GM18873 (cell line): ENCODE results near the gene SPI1.
A peak's percentile ranks its signal among the peaks of the same experiment; 100 is the strongest.

ENCODE experiments used
- ATAC-seq: cut with Tn5 transposase; IDR thresholded peaks from one replicate; pipeline ENCODE4 v1.9.1; 2021; ENCODE audit warnings: mild to moderate bottlenecking, moderate library complexity, moderate number of reproducible peaks; ENCODE audit not compliant: unreplicated experiment, low FRiP score

The SPI1 gene

GRCh38 chr11:47407746-47408590 lies 29.6 kb upstream of the SPI1 start, which contains the start of gene SLC39A13:
SLC39A13 (plus strand) TSS chr11:47408590; CDS start chr11:47410095, 1,505 bp downstream.
- peak; percentile 76 for ATAC-seq

- no peak for ATAC-seq
Measured at GRCh38 chr11:47406896-47407745, 28.8 kb upstream of the SPI1 start.

- ATAC-seq: no peak
Measured at GRCh38 chr11:47403571-47403970, 25.2 kb upstream of the SPI1 start.

- no peak for ATAC-seq
Measured at GRCh38 chr11:47403135-47403534, 24.8 kb upstream of the SPI1 start.

GRCh38 chr11:47400768-47401279 lies 22.5 kb upstream of the SPI1 start:
- ATAC-seq: peak; percentile 71

- ATAC-seq: peak; percentile 25
Measured at GRCh38 chr11:47399860-47400767, 21.8 kb upstream of the SPI1 start.

- ATAC-seq: no peak
Measured at GRCh38 chr11:47398551-47398950, 20.2 kb upstream of the SPI1 start.

GRCh38 chr11:47398011-47398410 lies 19.7 kb upstream of the SPI1 start:
- no peak for ATAC-seq

- no peak for ATAC-seq
Measured at GRCh38 chr11:47396049-47396320, 17.6 kb upstream of the SPI1 start.

- no peak for ATAC-seq
Measured at GRCh38 chr11:47395223-47396048, 17.1 kb upstream of the SPI1 start.

- ATAC-seq: no peak
Measured at GRCh38 chr11:47394322-47395222, 16.2 kb upstream of the SPI1 start.

- ATAC-seq: no peak
Measured at GRCh38 chr11:47394050-47394321, 15.6 kb upstream of the SPI1 start.

- no peak for ATAC-seq
Measured at GRCh38 chr11:47393163-47394049, 15.1 kb upstream of the SPI1 start.

- ATAC-seq: no peak
Measured at GRCh38 chr11:47392546-47393162, 14.3 kb upstream of the SPI1 start.

GRCh38 chr11:47391711-47392432 lies 13.5 kb upstream of the SPI1 start:
- ATAC-seq: no peak

GRCh38 chr11:47391077-47391583 lies 12.8 kb upstream of the SPI1 start:
- no peak for ATAC-seq

GRCh38 chr11:47390422-47390760 lies 12.0 kb upstream of the SPI1 start:
- ATAC-seq: no peak
